Pancreas (tissue), 10 donors: ENCODE measurements around the gene VSX1. TPM values are rescaled to one million over a fixed set of nuclear protein-coding genes. Genes with fewer than 3 reads are reported as not detected.

ENCODE experiments used
- ATAC-seq, 4 donors: fragments of 200-7000 bp; cut with Tn5 transposase; one replicate each; pipeline versions ENCODE4 v1.8.0 to v1.9.1; 2020; ENCODE audit warnings: mild to moderate bottlenecking in 4 of 4, moderate library complexity in 4 of 4
- DNase-seq, 6 donors: peaks; one replicate each; pipeline ENCODE4 v3.0.0-alpha.2; 2020
- FAIRE-seq: peaks from 2 replicates; lab custom pipeline; 2012; peaks lifted over from hg19 to GRCh38; lab: Jason Lieb, UNC
- H3K27ac ChIP-seq, 4 donors: fragments of 200-600 bp; sonication (generic); 1 replicate in 3 of 4; 2 replicates in 1 of 4; pipeline versions ENCODE4 v1.5.0 to v1.8.0; 2020
- H3K27me3 ChIP-seq, 4 donors: fragments of 200-600 bp; one replicate each; pipeline ENCODE4 v1.8.0; 2021
- H3K36me3 ChIP-seq, 3 donors: fragments of 200-600 bp; sonication (generic) in 1 of 3; one replicate each; pipeline versions ENCODE4 v1.5.0 to v1.8.0; 2020 to 2021
- H3K4me1 ChIP-seq, 3 donors: fragments of 200-600 bp; one replicate each; pipeline ENCODE4 v1.8.0; 2021
- H3K4me3 ChIP-seq, 4 donors: fragments of 200-600 bp; sonication (generic) in 2 of 4; one replicate each; pipeline versions ENCODE4 v1.5.0 to v1.8.0; 2020 to 2021
- H3K9me3 ChIP-seq, 4 donors: fragments of 200-600 bp; one replicate each; pipeline ENCODE4 v1.8.0; 2021
- WGBS, 2 donors: extraction: QIAGEN DNeasy Blood & Tissue Kit; methylation state at CpG; one replicate each; pipeline ENCODE4 v1.1.7; 2013; 5-methylcytosine and 5-hydroxymethylcytosine counted together
- intact Hi-C, 3 donors: fragments of 100-400 bp; cut with DNase I; formaldehyde crosslinking; loops; one replicate each; pipeline versions ENCODE4 v1.11.1 to v1.14.2; 2022
- polyA plus RNA-seq, 2 donors: library from polyadenylated mRNA; stranded (reverse); fragments of 200-250 nt; gene quantifications; one replicate each; pipeline ENCODE4 v1.2.3, GENCODE V29; 2013
- total RNA-seq, 6 donors: library from RNA; stranded (reverse); fragmentation: NEBNext Ultra II Directional in 4 of 6; extraction: Animal tissue kit (Norgen Biotek cat#: 25700) in 4 of 6; gene quantifications; one replicate each; pipeline versions ENCODE4 v1.2.1 to v1.2.4, GENCODE V29; 2021 to 2023
- TF ChIP-seq, protein P1 (sequence below), 4 donors: fragments of 200-600 bp; sonication (generic) in 3 of 4; IDR thresholded peaks; one replicate each; pipeline versions ENCODE4 v1.5.0 to v1.8.0; 2021; ENCODE audit warnings: antibody characterized with exemption in 4 of 4
- donor health status: healthy with polysubstance abuse.
- donor health status: DM: no; HTN: no; CAD: no; lungs with moderate emphysema.
- donor health status: DM: no; HTN: no; CAD: no.
- donor health status: control.
- donor health status: control.
- donor health status: Bipolar disorder and iron deficiency.
- donor health status: DM: yes; HTN: yes; CAD: no.
- donor health status: DM: no; HTN: no; CAD: no.
- donor health status: DM: no; HTN: no; CAD: no.
- donor health status: DM: yes; HTN: yes; CAD: no.

Gene VSX1
- total and polyA plus RNA-seq, 8 donors = 0.08 to 0.77 (median 0.23) TPM

DNA sequence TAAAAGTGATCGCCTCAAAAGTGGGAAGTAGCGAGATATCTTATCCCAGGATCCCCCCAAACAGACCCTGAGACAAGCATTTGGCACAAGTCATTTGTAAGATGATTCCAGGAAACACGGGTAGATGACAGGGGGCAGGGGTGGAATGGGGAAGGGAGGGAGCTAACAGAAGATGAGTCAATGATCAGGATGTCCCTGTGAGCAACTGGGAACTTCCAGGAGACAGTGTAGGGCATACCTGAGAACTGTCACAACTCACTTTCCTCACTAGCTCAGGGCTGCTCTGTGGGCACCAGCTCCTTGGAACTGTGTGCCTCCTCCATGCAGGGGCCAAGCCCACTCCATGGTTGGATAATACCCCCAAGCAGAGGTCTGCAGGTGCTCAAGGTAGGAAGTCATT, 38.5 kb upstream of the VSX1 start:
- Histone ChIP-seq H3K27ac (no peak overlapping the region), H3K4me3 (no peak overlapping the region), H3K4me1 (peaks cover under 1 to 8% (median 2%) of the 10 kb centered on the region in 3 donors), H3K27me3 (no peaks in the 10 kb centered on the region), H3K9me3 (no peaks in the 10 kb centered on the region), H3K36me3 (no peaks in the 10 kb centered on the region)
- no peak for ATAC-seq
- DNase-seq = no peak
- TF ChIP-seq, protein P1, sequence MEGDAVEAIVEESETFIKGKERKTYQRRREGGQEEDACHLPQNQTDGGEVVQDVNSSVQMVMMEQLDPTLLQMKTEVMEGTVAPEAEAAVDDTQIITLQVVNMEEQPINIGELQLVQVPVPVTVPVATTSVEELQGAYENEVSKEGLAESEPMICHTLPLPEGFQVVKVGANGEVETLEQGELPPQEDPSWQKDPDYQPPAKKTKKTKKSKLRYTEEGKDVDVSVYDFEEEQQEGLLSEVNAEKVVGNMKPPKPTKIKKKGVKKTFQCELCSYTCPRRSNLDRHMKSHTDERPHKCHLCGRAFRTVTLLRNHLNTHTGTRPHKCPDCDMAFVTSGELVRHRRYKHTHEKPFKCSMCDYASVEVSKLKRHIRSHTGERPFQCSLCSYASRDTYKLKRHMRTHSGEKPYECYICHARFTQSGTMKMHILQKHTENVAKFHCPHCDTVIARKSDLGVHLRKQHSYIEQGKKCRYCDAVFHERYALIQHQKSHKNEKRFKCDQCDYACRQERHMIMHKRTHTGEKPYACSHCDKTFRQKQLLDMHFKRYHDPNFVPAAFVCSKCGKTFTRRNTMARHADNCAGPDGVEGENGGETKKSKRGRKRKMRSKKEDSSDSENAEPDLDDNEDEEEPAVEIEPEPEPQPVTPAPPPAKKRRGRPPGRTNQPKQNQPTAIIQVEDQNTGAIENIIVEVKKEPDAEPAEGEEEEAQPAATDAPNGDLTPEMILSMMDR (IDR thresholded peaks at IDR 0.05) = no peak
- intact Hi-C loops = no loop called here
- WGBS, 2 donors = 81 to 90% methylated on average over 3 of the region's 3 CpGs
- no peak for FAIRE-seq

DNA sequence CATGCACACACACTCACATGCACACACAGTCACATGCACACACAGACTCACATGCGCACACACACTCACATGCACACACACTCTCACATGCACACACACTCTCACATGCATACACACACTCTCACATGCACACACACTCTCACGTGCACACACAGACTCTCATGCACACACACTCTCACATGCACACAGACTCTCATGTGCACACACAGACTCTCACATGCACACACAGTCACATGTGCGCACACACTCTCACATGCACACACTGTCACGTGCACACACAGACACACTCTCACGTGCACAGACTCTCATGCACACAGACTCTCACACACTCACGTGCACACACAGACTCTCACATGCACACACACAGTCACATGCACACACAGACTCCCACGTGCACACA, 36.6 kb upstream of the VSX1 start:
- Histone ChIP-seq H3K27me3 (no peaks in the 10 kb centered on the region), H3K9me3 (no peaks in the 10 kb centered on the region), H3K4me3 (no peak overlapping the region), H3K4me1 (peaks cover 14 to 17% (median 17%) of the 10 kb centered on the region in 3 donors), H3K36me3 (no peaks in the 10 kb centered on the region), H3K27ac (no peak overlapping the region)
- FAIRE-seq (no peak), DNase-seq (no peak), ATAC-seq (no peak)
- WGBS, 2 donors = 90 to 94% methylated on average over 7 of the region's 7 CpGs
- TF ChIP-seq, protein P1 (IDR thresholded peaks at IDR 0.05) = no peak
- intact Hi-C loops = no loop called here

DNA sequence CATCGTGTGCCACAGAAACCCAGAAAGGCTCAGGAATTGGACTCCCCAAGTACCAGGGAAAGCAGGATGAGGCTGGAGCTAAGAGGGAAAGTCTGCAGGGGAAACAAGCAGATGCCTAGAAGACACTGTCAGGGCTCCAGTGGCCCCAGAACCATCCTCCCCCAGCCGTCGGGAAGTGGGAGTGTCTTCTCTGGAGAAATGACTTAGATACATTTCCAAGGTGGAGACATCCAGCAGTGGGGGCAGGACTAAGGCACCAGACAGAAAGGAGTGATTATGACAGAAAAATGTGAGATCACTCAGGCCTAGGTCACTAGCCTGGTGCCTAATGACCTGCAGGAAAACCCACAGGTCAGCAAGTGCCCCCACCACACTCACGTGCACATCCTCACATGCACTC, 36.0 kb upstream of the VSX1 start:
- no peak overlapping the region for H3K27ac ChIP-seq
- no peak for DNase-seq
- intact Hi-C loops = no loop called here
- 64 to 76% methylated on average over 4 of the region's 4 CpGs for WGBS, 2 donors
- TF ChIP-seq, protein P1 (IDR thresholded peaks at IDR 0.05) = no peak
- H3K4me3 ChIP-seq = no peak overlapping the region
- H3K27me3 ChIP-seq = no peaks in the 10 kb centered on the region
- no peaks in the 10 kb centered on the region for H3K9me3 ChIP-seq
- ATAC-seq = no peak
- no peak for FAIRE-seq
- peaks cover 14 to 17% (median 17%) of the 10 kb centered on the region in 3 donors for H3K4me1 ChIP-seq
- H3K36me3 ChIP-seq = no peaks in the 10 kb centered on the region

DNA sequence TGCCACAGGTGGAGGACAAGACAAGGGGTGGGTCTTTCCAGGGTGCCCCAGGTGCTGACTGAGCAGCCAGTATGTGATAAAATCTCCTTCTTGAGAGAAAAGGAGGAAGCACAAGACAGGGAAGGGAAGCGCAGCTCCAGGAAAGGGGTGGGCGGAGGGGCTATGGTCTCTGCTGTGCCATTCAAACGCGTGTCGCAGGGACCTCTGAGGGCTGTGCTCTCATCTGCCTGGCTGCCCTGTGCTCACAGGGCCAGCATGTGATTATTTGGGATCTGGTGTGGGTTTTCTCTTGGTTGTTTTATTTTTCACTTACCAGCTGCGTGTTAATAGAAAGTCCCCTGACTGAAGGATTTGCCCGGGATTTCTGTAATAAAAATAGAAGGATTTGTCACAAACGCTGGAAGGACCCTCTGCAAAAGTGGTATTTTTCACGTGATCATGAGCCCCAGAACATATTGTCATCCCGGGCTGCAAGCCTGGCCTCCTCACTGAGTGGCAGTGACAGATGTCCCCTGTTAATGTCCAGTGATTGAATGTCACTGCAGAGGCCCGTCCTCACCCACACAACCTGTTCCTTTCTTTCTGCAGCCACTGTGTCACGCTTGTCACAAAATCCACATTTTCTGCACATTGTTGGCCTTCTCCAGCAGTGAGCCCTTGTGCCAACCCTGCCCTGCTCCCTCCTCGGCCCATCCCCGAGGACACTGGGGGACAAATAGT, 35.0 kb upstream of the VSX1 start:
- ATAC-seq (no peak), DNase-seq (no peak), FAIRE-seq (no peak)
- no peak overlapping the region for H3K27ac ChIP-seq
- H3K27me3 ChIP-seq = no peaks in the 10 kb centered on the region
- H3K36me3 ChIP-seq = no peaks in the 10 kb centered on the region
- TF ChIP-seq, protein P1 (IDR thresholded peaks at IDR 0.05) = no peak
- H3K4me3 ChIP-seq = no peak overlapping the region
- no peaks in the 10 kb centered on the region for H3K9me3 ChIP-seq
- 73 to 78% methylated on average over 14 of the region's 14 CpGs for WGBS, 2 donors
- intact Hi-C loops = no loop called here
- peaks cover 14 to 17% (median 17%) of the 10 kb centered on the region in 3 donors for H3K4me1 ChIP-seq

DNA sequence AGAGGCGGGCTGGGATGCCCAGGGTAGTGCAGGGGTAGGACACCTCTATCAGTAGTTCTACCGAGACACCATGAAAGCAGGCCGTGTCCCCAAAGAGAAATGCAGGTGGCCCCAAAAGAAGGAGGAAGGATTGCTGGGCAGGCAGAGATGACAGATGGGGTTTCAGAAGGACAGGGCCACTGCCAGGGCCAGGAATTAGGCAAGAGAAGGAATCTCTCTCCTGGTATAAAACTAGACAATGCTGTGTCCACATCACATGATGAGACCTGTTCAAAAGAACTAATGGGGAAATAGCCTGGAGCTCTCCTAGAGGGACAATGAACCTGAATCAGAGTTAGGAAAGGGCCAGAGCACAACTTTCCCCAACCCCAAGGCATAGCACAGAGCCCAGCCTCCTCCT, 21.6 kb upstream of the VSX1 start:
- 85 to 94% methylated on average over 3 of the region's 3 CpGs for WGBS, 2 donors
- intact Hi-C loops = no loop called here

More for the DNA sequence above, 21.6 kb upstream of the VSX1 start:
- H3K4me1 ChIP-seq = no peaks in the 10 kb centered on the region
- no peaks in the 10 kb centered on the region for H3K36me3 ChIP-seq
- no peak for DNase-seq
- no peaks in the 10 kb centered on the region for H3K9me3 ChIP-seq
- no peak overlapping the region for H3K4me3 ChIP-seq
- no peak for ATAC-seq
- no peaks in the 10 kb centered on the region for H3K27me3 ChIP-seq
- TF ChIP-seq, protein P1 (IDR thresholded peaks at IDR 0.05) = no peak
- no peak overlapping the region for H3K27ac ChIP-seq
- FAIRE-seq = no peak
